Measurements from ENCODE around the gene DPP6. TPM values are rescaled to one million over a fixed set of nuclear protein-coding genes. Genes with fewer than 3 reads are reported as not detected.

DPP6 gene
- total and polyA plus RNA-seq, 9 of the 15 experiments (the other 6 are each of a cell fraction or from before 2014, with no cell fraction given) = not detected

DNA sequence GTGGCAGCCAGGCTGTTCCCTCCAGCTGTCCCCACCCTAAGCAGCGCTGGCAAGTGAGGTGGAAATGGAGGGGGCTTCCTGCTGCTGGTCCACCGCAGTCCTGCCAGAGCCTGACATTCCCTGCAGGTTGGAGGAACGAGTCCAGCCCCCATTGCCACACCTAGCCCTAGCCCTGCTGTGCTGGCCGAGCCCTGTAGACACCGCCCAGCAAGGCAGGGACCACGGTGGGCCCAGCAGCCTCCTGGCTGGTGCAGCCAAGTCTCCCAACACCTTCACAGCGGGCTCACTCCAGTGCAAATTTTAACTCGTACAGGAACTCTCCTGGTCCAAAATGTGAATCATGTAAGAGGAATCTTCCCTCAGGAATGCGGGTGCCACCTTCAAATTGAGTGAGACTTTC, 834.4 kb downstream of the DPP6 start:
- no peak overlapping the region for H3K27ac ChIP-seq (ENCODE audit: extremely low read depth, low read depth, low read length)
- H3K36me3 ChIP-seq (ENCODE audit: control insufficient read depth, insufficient read depth, low read length) = no peaks in the 10 kb centered on the region
- ATAC-seq (no peak), FAIRE-seq (no peak), DNase-seq (ENCODE audit: extremely low read depth in 1 of 4, low spot score in 3 of 4) (no peak)
- intact Hi-C loops (cut with micrococcal nuclease) (no loop called here), in situ Hi-C loops (cut with MboI) (no loop called here)
- H3K9me1 ChIP-seq (ENCODE audit: control insufficient read depth, insufficient read depth, low read length) = no peaks in the 10 kb centered on the region
- H3K9me3 ChIP-seq (replicated peaks; ENCODE audit: control insufficient read depth, insufficient read depth, low read depth, low read length) = peaks cover 15% of the 10 kb centered on the region
- BruUV-seq (replicated peaks) = no TSS peak
- 0% methylated on average over 9 of the region's 9 CpGs for WGBS (ENCODE audit: insufficient coverage, low coverage, missing lambda C conversion rate)
- H3K4me3 ChIP-seq = no peak overlapping the region
- H3K27me3 ChIP-seq (ENCODE audit: control insufficient read depth in 2 of 2, insufficient read depth in 2 of 2, low read length in 2 of 2) = peaks cover 26 to 83% of the 10 kb centered on the region in 2 experiments; a peak in 4 of 5 replicates
- TF ChIP-seq NBN (IDR thresholded peaks at IDR 0.05; ENCODE audit: low read depth) = no peak
- no peak for TF ChIP-seq CXXC5 (CRISPR knock-in tag; IDR thresholded peaks at IDR 0.05)
- no peak for TF ChIP-seq SNRNP70 (optimal IDR thresholded peaks at IDR 0.05; ENCODE audit: low read depth, low read length)
- TF ChIP-seq, protein P1, sequence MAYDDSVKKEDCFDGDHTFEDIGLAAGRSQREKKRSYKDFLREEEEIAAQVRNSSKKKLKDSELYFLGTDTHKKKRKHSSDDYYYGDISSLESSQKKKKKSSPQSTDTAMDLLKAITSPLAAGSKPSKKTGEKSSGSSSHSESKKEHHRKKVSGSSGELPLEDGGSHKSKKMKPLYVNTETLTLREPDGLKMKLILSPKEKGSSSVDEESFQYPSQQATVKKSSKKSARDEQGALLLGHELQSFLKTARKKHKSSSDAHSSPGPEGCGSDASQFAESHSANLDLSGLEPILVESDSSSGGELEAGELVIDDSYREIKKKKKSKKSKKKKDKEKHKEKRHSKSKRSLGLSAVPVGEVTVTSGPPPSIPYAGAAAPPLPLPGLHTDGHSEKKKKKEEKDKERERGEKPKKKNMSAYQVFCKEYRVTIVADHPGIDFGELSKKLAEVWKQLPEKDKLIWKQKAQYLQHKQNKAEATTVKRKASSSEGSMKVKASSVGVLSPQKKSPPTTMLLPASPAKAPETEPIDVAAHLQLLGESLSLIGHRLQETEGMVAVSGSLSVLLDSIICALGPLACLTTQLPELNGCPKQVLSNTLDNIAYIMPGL (CRISPR knock-in tag; IDR thresholded peaks at IDR 0.05) = no peak
- TF ChIP-seq POLR2AphosphoS5 (IDR thresholded peaks at IDR 0.05; ENCODE audit: control insufficient read depth, insufficient read depth, low read depth, low read length) = no peak
- TF ChIP-seq FOXM1 (IDR thresholded peaks at IDR 0.05; ENCODE audit: low read depth) = no peak
- TF ChIP-seq FOXM1 (CRISPR knock-in tag; IDR thresholded peaks at IDR 0.05; ENCODE audit: low read depth) = no peak
- TF ChIP-seq, protein P2, sequence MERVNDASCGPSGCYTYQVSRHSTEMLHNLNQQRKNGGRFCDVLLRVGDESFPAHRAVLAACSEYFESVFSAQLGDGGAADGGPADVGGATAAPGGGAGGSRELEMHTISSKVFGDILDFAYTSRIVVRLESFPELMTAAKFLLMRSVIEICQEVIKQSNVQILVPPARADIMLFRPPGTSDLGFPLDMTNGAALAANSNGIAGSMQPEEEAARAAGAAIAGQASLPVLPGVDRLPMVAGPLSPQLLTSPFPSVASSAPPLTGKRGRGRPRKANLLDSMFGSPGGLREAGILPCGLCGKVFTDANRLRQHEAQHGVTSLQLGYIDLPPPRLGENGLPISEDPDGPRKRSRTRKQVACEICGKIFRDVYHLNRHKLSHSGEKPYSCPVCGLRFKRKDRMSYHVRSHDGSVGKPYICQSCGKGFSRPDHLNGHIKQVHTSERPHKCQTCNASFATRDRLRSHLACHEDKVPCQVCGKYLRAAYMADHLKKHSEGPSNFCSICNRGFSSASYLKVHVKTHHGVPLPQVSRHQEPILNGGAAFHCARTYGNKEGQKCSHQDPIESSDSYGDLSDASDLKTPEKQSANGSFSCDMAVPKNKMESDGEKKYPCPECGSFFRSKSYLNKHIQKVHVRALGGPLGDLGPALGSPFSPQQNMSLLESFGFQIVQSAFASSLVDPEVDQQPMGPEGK (CRISPR knock-in tag; IDR thresholded peaks at IDR 0.05; ENCODE audit: borderline replicate concordance) = no peak
- no peak for TF ChIP-seq ZNF146 (CRISPR knock-in tag; IDR thresholded peaks at IDR 0.05; ENCODE audit: unreplicated experiment)
- ChIA-PET CTCF (ENCODE audit: low intra/inter-chr PET ratio) (no interaction called here), POLR2A (no interaction called here)
- no peak overlapping the region for H2AFZ ChIP-seq (ENCODE audit: low read depth, low read length)
- no peak overlapping the region for H3K4me2 ChIP-seq (ENCODE audit: insufficient read depth, low read length)
- H3K4me1 ChIP-seq (replicated peaks in 1 of 2; ENCODE audit: control insufficient read depth in 2 of 2, insufficient read depth in 2 of 2, low read length in 2 of 2) = no peaks in the 10 kb centered on the region
- H3K9ac ChIP-seq (ENCODE audit: insufficient read depth in 1 of 2, low read depth in 2 of 2, low read length in 2 of 2) = no peak overlapping the region
- no peaks in the 10 kb centered on the region for H4K20me1 ChIP-seq (replicated peaks; ENCODE audit: control insufficient read depth, insufficient read depth, low read length)
- no peaks in the 10 kb centered on the region for H3K79me2 ChIP-seq (ENCODE audit: control insufficient read depth, insufficient read depth, low read length)
